Activated CD4-positive, alpha-beta T cell treated with anti-CD3 and anti-CD28 coated beads for 1 hour (primary cell): ENCODE results near the gene SMIM32.

ENCODE experiments used
- DNase-seq: peaks from one replicate; pipeline ENCODE4 v3.0.0-alpha.2; 2020

The SMIM32 gene

DNA sequence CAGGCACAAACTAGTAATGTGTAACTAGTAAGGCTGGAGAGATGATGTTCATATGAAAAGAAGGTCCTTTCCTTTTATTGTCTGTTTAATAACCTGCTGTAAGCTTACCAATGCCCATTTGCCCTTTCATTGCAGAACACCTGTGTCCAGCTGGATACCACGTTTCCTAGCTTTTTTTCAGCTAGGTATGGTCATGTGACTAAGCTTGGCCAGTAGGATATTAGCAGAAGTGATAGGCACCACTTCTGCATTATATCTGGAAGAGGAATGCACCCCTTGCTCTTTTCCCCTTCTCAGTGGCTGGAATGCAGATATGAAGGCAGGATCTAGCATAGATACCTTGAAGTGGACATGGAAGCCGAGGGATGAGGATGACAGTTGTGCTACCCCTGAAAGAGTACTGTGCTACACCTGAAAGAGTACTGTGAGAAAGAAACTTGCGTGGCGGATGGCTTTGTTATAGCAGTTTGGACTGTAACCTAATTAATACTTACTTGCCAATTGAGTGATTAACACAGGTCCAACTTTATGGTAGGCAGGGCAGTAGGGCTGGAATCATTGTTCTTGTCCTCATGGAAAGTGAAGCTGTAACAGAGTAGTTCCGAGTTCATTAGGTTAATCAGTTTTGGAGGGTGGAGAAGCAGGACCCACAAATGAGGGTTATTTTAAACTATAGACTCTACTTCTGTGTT lies 6.8 kb downstream of the SMIM32 start:
- no peak for DNase-seq

DNA sequence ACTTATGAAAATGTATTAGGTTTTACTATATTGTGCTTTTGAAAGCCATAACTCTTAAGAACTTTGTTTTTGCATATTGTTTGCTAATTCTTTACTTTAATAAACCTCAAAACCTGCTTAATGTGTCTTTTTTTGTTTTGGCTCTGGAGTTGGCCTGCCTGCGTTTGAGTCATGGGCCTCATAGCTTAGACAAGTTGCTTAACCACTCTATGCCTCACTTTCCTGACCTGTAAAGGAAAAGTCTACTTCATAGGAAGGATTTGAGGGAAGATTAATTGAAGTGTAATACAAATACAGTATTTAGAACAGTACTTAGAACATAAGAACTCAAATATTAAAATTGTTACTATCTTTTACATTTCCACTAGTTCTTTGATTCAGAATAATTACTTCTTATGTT lies 10.3 kb downstream of the SMIM32 start:
- no peak for DNase-seq

DNA sequence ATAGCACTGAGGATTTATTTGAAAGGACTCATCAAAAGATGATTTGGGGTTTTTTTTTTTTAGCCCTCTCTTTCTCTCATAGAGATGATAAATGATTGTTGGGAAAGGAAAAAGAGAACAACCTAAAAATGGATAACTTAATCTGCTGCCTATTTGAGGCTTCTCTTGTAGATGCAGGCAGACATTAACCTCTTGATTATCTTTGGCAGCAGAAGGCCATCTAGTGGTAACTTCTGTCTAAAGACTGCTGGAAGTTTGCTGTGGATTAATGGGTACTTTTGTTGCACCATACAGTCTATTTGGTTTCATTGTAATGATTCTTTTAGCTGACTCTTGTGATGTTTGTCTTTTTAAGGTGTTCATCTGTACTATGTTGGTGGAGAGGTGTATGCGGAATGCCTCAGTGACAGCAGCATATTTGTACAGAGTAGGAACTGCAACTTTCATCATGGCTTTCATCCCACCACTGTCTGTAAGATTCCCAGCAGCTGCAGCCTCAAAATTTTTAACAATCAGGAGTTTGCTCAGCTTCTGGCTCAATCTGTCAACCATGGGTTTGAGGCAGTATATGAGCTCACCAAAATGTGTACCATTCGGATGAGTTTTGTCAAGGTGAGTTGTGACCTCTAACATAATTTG lies 18.8 kb downstream of the SMIM32 start:
- no peak for DNase-seq

DNA sequence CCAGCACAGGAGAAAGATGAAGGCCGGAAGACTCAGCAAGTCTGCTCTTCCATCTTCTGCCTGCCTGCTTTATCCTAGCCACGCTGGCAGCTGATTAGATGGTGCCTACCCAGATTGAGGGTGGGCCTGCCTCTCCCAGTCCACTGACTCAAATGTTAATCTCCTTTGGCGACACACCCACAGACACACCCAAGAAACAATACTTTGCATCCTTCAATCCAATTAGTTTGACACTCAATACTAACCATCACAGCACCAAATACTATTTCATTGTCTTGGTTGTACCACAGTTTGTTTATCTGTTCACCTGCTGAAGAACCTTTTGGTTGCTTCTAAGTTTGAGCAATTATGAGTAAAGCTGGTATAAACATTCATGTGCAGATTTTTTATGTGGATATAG lies 23.7 kb downstream of the SMIM32 start:
- no peak for DNase-seq

DNA sequence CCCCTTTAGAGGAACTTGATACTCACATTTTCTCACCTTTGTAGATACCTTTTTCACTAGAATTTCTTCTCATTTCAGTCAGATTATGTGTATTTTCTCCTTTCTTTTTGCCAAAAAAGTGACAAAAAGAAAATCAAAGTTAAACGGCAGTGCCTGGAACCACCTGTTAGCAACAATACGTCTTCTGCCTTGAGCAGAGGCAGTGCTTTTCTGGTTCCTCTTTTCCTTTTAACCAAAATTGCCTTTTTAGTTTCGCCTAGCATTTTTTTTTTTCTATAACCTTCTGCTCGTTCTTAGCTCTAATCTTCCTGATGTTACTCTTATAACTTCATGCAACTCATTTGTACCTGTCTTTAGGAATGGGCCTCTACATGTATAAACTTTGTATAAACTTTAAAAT lies 26.1 kb downstream of the SMIM32 start:
- DNase-seq: no peak

DNA sequence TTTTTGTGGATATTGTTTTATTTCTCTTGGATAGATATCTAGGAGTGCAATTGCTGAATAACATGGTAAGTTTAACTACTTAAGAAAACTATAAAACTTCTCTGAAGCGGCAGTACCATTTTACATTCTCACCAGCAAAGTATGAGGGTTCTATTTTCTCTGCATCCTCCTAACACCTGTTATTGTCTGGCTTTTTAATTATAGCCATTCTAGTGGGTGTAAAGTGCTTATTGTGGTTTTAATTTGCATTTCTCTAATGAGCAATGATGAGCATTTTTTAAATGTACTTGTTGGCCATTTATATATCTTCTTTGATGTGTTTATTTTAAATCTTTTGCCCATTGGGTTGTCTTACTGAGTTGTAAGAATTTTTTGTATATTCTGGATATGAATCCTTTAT lies 28.7 kb downstream of the SMIM32 start:
- DNase-seq: no peak

DNA sequence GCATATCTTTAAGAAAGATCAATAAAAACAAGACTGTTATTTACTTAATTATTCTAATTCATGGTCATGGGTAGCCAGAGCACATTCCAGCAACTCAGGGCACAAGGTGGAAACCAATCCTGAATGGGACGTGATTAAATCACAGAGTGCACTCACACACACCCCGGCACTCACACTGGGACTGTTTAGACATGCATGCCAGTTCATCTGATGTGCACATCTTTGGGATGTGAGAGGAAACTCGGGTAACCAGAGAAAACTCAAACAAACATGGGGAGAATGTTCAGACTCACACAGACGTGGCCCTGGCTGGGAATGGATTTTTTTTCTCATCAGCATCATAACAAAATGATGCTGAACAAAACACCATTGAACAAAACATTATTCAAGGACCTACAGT lies 31.0 kb downstream of the SMIM32 start:
- DNase-seq: no peak

DNA sequence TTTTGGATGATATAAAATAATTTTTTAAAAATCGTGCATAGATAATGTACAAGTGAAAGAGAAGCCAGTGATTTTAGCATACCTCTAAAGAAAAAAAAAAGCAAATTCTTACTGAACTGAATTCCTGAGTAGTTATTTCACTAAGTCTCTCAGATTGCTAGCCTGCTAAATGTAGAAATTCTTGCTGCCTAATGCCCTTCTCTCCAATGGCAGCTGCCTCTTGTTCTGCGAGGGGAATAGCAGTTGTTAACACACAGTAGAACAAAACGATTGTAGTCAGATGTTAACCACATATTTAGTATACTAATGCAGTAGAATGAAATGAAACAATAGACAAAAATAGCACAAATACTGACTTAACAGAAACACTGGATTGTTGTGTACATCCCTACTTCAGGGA lies 33.5 kb downstream of the SMIM32 start:
- no peak for DNase-seq

DNA sequence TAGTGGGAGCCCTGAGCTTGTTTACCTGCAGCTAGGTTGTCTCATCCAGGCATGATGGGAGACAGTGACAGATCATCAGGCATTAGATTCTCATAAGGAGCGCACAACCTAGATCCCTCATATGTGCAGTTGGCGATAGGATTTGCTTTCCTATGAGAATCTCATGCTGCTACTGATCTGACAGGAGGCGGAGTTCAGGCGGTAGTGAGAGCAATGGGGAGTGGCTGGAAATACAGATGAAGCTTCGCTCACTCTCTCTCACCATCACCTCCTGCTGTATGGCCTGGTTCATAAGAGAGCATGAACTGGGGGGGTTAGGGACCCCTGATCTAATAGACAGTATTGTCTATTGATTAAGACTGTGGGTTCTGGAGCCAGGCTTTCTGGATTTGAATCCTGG lies 35.4 kb downstream of the SMIM32 start:
- DNase-seq: no peak

DNA sequence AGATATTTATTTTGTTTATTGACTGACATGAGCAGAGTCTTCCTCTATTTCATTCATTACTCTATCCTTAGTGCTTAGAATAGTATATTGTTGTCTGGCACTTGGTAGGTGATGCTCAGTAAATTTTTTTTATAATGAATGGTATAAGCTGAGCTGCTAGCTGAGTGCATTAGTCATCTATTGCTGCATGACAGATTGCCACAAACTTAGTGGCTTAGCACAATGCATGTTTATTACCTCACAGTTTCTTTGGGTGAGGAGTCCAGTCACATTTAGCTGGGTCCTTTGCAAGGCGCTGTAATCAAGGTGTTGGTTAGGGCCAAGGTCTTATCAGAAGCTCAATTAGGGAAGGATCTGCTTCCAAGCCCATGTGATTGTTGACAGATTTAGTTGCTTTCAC lies 37.2 kb downstream of the SMIM32 start:
- no peak for DNase-seq

DNA sequence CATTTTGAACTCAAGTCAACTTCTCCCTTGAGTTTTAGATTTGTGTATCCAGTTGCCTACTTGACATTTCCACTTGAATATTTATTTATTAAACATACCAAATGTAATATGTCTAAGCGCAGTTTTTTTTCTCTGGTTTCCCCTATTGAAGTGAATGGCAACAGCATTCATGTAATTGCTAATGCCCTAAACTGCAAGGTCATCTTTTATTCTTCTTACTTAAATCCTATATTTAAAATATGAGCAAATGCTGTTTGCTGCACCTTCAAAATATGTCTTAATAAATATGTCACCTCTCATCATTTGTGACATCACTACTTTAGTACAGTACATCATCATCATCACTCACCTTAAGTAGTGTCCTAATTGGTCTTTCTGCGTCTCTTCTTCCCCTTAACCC lies 37.9 kb downstream of the SMIM32 start:
- DNase-seq: no peak

DNA sequence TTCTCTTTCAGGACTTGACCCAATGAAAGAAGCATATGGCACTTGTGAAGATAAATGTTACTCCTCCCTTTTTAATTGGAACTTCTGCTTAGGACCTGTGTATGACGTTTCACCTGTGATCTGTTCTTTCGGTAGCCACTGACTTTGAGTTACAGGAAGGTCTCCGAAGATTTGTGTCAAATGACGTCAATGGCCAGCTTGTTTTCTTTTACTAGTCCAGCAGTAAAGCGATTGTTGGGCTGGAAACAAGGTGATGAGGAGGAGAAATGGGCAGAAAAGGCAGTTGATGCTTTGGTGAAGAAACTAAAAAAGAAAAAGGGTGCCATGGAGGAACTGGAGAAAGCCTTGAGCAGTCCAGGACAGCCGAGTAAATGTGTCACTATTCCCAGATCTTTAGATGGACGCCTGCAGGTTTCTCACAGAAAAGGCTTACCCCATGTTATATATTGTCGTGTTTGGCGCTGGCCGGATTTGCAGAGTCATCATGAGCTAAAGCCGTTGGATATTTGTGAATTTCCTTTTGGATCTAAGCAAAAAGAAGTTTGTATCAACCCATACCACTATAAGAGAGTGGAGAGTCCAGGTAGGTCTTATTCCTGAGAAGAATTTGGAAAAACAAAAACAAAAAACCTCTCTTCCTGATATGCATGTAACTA lies 39.3 kb downstream of the SMIM32 start:
- DNase-seq: no peak

DNA sequence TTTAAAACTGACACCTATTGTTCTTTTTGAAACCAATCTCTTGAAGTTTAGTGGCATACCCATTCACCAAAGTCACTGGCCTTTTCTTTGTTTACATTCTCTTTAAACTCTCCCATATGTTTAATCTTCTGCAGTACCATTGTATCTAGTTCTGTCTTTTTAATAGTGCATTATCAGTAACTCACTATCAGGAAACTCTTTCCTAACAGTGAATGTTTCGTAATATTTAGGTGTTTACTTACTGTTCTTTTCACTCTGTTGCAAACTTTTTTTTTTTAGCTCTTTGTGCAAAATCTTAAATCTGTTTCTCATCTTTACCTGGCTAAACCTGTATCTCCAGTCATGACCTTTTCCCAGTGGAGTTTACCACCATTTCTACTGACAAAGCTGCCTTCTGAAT lies 43.1 kb downstream of the SMIM32 start:
- DNase-seq: no peak

DNA sequence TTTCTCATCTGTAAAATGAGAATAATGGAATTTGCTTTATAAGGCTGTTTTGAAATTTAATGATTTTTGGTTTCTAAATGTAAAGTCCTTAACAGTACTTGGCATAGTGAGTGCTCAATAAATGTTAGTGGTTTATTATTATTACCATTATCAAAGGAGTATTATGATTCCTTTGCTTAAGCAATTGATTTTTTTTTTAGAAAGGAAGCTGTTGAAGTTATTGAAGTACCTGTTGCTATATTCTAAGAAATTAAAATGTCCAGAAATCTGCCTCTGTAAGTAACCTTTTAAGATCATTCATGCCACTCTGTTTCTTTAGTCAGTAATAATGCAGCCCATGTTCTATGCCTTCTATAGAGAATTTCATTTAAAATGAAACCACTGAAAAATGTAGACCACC lies 45.3 kb downstream of the SMIM32 start:
- DNase-seq: no peak

DNA sequence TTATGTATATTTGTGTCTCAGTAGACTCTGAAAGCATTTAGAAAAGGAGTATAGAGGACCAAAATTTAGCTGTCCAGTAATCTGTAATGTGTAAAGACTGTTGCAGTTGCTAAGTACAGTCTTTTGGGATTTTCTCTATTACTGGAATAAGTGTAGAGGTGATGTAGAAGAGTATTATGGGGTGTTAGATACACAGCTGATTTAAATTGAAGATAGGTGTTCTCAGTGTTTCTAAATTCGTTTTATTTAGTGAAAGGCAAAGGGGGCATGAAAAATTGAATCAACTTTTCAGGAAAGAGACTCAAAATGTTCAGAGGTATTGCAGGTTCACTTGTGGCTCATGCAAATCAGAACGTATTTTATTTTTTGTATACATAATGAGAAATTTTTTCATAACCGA lies 46.8 kb downstream of the SMIM32 start:
- no peak for DNase-seq

DNA sequence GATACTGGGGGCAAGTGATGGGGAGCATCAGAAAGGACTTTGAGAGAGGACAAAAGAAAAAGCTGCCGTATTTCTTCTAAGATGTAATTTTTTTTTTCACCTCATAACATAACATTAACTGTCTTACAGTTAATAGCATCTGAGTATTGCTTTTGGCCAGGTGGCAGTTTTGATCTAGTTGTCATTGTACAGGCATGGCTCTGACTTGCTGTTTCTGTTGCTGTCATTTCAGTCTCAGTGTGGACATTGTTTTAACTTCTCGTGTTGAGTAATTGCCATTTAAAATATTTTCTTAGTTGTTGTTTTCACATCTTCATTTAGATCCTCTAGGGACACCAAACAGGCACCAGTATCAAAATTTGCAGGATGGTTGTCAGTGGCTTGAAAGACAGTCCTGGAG lies 47.9 kb downstream of the SMIM32 start:
- DNase-seq: no peak

DNA sequence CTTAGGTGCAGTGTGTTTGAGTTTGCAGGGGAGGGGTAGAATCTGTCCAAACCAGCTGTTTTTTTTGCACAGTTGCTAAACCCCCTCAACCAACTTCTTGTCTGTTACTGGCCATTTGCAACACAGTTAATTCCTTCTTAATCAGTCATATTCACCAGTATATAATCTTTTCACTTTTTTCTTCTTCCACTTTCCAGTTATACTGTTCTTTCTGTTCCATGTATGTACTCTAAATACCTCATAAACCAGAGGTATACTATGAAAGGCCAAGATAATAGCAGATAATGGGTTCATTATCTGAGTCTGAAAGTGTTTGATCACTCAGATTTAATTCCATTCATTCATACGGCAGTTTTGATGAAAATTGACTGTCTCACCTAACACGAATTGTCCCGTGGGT lies 49.2 kb downstream of the SMIM32 start:
- no peak for DNase-seq

DNA sequence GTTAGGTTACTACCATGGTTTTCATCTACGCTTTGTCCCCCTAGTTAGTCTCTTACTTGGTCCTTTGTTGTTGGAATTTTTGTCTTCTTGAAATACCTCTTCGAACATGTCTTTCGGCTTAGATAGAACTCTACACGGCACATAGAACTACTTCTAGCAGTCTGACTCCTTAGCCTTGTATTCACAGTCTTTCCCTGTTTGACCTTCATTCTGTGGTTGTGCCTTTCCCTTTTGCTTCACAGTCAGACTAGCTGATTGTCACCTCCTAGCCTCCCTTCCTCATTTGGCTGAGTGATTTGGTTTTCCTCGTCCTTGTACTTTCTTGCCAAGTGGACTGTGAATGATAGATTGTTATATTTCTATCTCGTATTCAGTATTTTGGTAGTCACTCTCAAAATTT lies 49.6 kb downstream of the SMIM32 start:
- DNase-seq: no peak

DNA sequence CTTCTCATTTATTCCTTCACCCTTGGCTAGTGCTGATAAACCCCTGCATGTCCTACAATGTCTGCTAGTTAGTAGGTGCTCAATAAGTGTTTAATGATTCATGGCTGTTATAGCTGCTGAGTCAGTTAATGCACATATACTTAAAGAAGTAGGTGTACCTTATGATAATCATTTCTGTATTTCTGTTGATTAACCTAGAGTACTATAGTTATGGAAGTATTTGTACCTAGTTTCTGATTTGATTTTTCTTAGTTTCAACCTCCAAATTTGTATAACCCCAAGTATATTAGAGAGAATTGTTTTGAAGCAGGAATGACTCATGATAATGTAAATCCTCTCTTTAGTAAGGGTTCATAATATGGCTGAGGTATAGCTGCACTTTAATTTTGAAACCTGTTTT lies 51.4 kb downstream of the SMIM32 start:
- no peak for DNase-seq
